HEK293 (cell line): ENCODE results near the gene IDI2.

Experiments used
- CTCF ChIA-PET: fragments of 350-600 bp; formaldehyde crosslinking; extraction: SDS; loops from one replicate; lab custom pipeline; 2021; ENCODE audit warnings: antibody characterized with exemption; lab: Yijun Ruan, JAX
- POLR2A ChIA-PET: fragments of 300-600 bp; formaldehyde crosslinking; extraction: SDS; loops from one replicate; lab custom pipeline; 2020; ENCODE audit warnings: antibody characterized with exemption, inconsistent platforms; lab: Yijun Ruan, JAX
- H3K27ac ChIP-seq: fragments of 200-500 bp; sonication (Bioruptor generic); 2 replicates; pipeline ENCODE4 v1.5.1; 2014; ENCODE audit warnings: low read depth, low read length, control low read depth, inconsistent platforms; ENCODE audit errors: extremely low read depth
- H3K36me3 ChIP-seq, 2 experiments: fragments of 200-500 bp in 1 of 2; sonication (Bioruptor generic) in 1 of 2; 1 replicate in 1 of 2; 2 replicates in 1 of 2; pipeline ENCODE4 v1.5.1; 2014 to 2017; ENCODE audit warnings: inconsistent platforms in 2 of 2, low read length in 2 of 2; ENCODE audit not compliant: control insufficient read depth in 2 of 2, insufficient read depth in 1 of 2
- H3K4me1 ChIP-seq: fragments of 200-500 bp; sonication (Bioruptor generic); 2 replicates; pipeline ENCODE4 v1.5.1; 2014; ENCODE audit warnings: mild to moderate bottlenecking, low read length, inconsistent platforms; ENCODE audit not compliant: control insufficient read depth, insufficient read depth
- H3K4me3 ChIP-seq: 2 replicates; pipeline ENCODE4 v1.5.1; 2011; ENCODE audit warnings: low read depth, mild to moderate bottlenecking, control low read depth, low read length, moderate library complexity
- H3K9me3 ChIP-seq: fragments of 200-500 bp; sonication (Bioruptor generic); 2 replicates; pipeline ENCODE4 v1.5.1; 2014; ENCODE audit warnings: low read depth, low read length, inconsistent platforms; ENCODE audit not compliant: control insufficient read depth, insufficient read depth
- HOXA7 ChIP-seq: sonication (generic); formaldehyde crosslinking; IDR thresholded peaks from 2 replicates; pipeline ENCODE4 v1.8.1; 2022; ENCODE audit warnings: missing genetic modification reagents, borderline replicate concordance
- PRDM2 ChIP-seq: fragments of 450-650 bp; formaldehyde crosslinking; IDR thresholded peaks from 2 replicates; pipeline ENCODE4 v1.5.1; 2016; ENCODE audit warnings: missing biosample characterization, missing genetic modification characterization, borderline replicate concordance
- ZBTB21 ChIP-seq: fragments of 450-650 bp; formaldehyde crosslinking; IDR thresholded peaks from 2 replicates; pipeline ENCODE4 v1.5.1; 2017; ENCODE audit warnings: missing biosample characterization, missing genetic modification characterization
- ZNF138 ChIP-seq: fragments of 450-650 bp; formaldehyde crosslinking; IDR thresholded peaks from 2 replicates; pipeline ENCODE4 v1.5.1; 2016; ENCODE audit warnings: missing biosample characterization, missing genetic modification characterization, borderline replicate concordance
- ZNF175 ChIP-seq: fragments of 450-650 bp; formaldehyde crosslinking; IDR thresholded peaks from 2 replicates; pipeline ENCODE4 v1.5.1; 2016; ENCODE audit warnings: missing biosample characterization, missing genetic modification characterization
- ZNF274 ChIP-seq, 2 experiments: fragments of 200-500 bp in 1 of 2; fragments of 450-650 bp in 1 of 2; sonication (Bioruptor generic) in 1 of 2; formaldehyde crosslinking in 1 of 2; IDR thresholded peaks; 2 replicates each; pipeline versions ENCODE4 v1.5.1 to v1.6.1; 2014 to 2016; ENCODE audit warnings: borderline replicate concordance in 1 of 2, inconsistent platforms in 1 of 2, low read length in 1 of 2, missing biosample characterization in 1 of 2, missing genetic modification characterization in 1 of 2
- ZNF280C ChIP-seq: fragments of 450-650 bp; formaldehyde crosslinking; IDR thresholded peaks from 2 replicates; pipeline ENCODE4 v1.5.1; 2016; ENCODE audit warnings: missing biosample characterization, missing genetic modification characterization
- ZNF391 ChIP-seq: fragments of 450-650 bp; formaldehyde crosslinking; IDR thresholded peaks from 2 replicates; pipeline ENCODE4 v1.5.1; 2016; ENCODE audit warnings: low read depth, missing biosample characterization, missing genetic modification characterization, borderline replicate concordance
- ZNF48 ChIP-seq: fragments of 450-650 bp; formaldehyde crosslinking; IDR thresholded peaks from 2 replicates; pipeline ENCODE4 v1.5.1; 2016; ENCODE audit warnings: missing biosample characterization, missing genetic modification characterization
- ZNF488 ChIP-seq: fragments of 450-650 bp; formaldehyde crosslinking; IDR thresholded peaks from 2 replicates; pipeline ENCODE4 v1.5.1; 2016; ENCODE audit warnings: missing biosample characterization, missing genetic modification characterization
- ZNF510 ChIP-seq: fragments of 450-650 bp; formaldehyde crosslinking; IDR thresholded peaks from 2 replicates; pipeline ENCODE4 v1.5.1; 2018; ENCODE audit warnings: mild to moderate bottlenecking, missing genetic modification characterization, missing biosample characterization; ENCODE audit not compliant: insufficient replicate concordance
- ZNF521 ChIP-seq: fragments of 450-650 bp; formaldehyde crosslinking; IDR thresholded peaks from 2 replicates; pipeline ENCODE4 v1.5.1; 2017; ENCODE audit warnings: missing biosample characterization, mild to moderate bottlenecking, missing genetic modification characterization
- ZNF529 ChIP-seq: fragments of 450-650 bp; formaldehyde crosslinking; IDR thresholded peaks from 2 replicates; pipeline ENCODE4 v1.5.1; 2017; ENCODE audit warnings: missing genetic modification characterization, missing biosample characterization; ENCODE audit not compliant: insufficient replicate concordance
- ZNF555 ChIP-seq: fragments of 450-650 bp; formaldehyde crosslinking; conservative IDR thresholded peaks from 2 replicates; pipeline ENCODE4 v1.5.1; 2017; ENCODE audit warnings: missing biosample characterization, mild to moderate bottlenecking, missing genetic modification characterization, inconsistent platforms
- ZNF76 ChIP-seq: fragments of 450-650 bp; formaldehyde crosslinking; IDR thresholded peaks from 2 replicates; pipeline ENCODE4; 2016; ENCODE audit warnings: low read depth, missing biosample characterization, missing genetic modification characterization, borderline replicate concordance
- ZSCAN4 ChIP-seq: fragments of 450-650 bp; formaldehyde crosslinking; IDR thresholded peaks from 2 replicates; pipeline ENCODE4 v1.5.1; 2017; ENCODE audit warnings: missing biosample characterization, missing genetic modification characterization

IDI2 gene

GRCh38 chr10:995559-995926 lies 30.1 kb downstream of the IDI2 start:
- ChIA-PET POLR2A (no interaction called here), CTCF (no interaction called here)
- Histone ChIP-seq H3K9me3 (no peaks in the 10 kb centered on the region), H3K4me1 (no peaks in the 10 kb centered on the region), H3K4me3 (no peak overlapping the region), H3K36me3 (peaks cover 64 to 89% of the 10 kb centered on the region in 2 experiments), H3K27ac (no peak overlapping the region)
- TF ChIP-seq HOXA7 (CRISPR knock-in tag) (no peak), ZBTB21 (tag by site-specific recombination) (no peak), ZNF521 (tag by site-specific recombination) (no peak), ZNF175 (tag by site-specific recombination) (no peak), ZNF391 (tag by site-specific recombination) (no peak), ZNF138 (no peak), ZNF510 (no peak), ZNF488 (tag by site-specific recombination) (no peak), ZSCAN4 (tag by site-specific recombination) (no peak), ZNF555 (tag by site-specific recombination) (no peak), ZNF529 (tag by site-specific recombination) (no peak), ZNF280C (tag by site-specific recombination) (no peak), ZNF76 (tag by site-specific recombination) (no peak), ZNF48 (tag by site-specific recombination) (no peak), ZNF274 (IDR thresholded peaks at IDR 0.05; ENCODE audit: low read length) (no peak), ZNF274 (tag by site-specific recombination; IDR thresholded peaks at IDR 0.05; ENCODE audit: borderline replicate concordance) (no peak), PRDM2 (no peak)
